Measurements from ENCODE around the gene CLSTN1. TPM values are rescaled to one million over a fixed set of nuclear protein-coding genes. Genes with fewer than 3 reads are reported as not detected.

CLSTN1 gene
- total and polyA plus RNA-seq, 2 donors from 2014 or later, result 114 to 158 TPM

DNA sequence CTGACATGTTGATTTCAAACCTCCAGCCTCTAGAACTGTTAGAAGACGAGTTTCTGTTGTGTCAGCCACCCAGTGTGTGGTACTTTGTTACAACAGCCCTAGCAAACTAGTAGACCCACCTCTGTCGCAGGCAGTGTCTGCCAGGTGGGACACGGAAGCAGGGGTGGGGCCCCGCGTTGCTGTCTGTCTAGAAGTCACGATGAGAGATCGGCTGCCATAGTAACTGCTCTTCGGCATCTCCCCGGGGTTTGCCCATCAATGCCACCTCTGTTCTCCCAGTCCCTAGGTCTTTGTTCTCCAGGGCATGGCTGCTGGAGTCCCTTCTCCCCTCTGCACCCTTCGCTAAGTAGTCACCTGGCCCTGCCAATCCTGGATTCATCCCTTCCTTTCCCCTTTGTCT, 15.2 kb upstream of the CLSTN1 start:
- TF ChIP-seq, protein P1, sequence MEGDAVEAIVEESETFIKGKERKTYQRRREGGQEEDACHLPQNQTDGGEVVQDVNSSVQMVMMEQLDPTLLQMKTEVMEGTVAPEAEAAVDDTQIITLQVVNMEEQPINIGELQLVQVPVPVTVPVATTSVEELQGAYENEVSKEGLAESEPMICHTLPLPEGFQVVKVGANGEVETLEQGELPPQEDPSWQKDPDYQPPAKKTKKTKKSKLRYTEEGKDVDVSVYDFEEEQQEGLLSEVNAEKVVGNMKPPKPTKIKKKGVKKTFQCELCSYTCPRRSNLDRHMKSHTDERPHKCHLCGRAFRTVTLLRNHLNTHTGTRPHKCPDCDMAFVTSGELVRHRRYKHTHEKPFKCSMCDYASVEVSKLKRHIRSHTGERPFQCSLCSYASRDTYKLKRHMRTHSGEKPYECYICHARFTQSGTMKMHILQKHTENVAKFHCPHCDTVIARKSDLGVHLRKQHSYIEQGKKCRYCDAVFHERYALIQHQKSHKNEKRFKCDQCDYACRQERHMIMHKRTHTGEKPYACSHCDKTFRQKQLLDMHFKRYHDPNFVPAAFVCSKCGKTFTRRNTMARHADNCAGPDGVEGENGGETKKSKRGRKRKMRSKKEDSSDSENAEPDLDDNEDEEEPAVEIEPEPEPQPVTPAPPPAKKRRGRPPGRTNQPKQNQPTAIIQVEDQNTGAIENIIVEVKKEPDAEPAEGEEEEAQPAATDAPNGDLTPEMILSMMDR (IDR thresholded peaks at IDR 0.05; ENCODE audit: borderline replicate concordance, extremely low read depth, insufficient read depth), result no peak
- Histone ChIP-seq H3K27me3 (ENCODE audit: control insufficient read depth, insufficient read depth, low read length) (no peaks in the 10 kb centered on the region), H3K27ac (ENCODE audit: low read depth in 2 of 2, low read length in 2 of 2) (no peak overlapping the region), H3K4me1 (ENCODE audit: control insufficient read depth in 2 of 3, insufficient read depth in 2 of 3, low read depth in 1 of 3, low read length in 3 of 3) (peaks cover 0 to 9% (median 0%) of the 10 kb centered on the region in 3 donors), H3K4me3 (ENCODE audit: low read length in 3 of 3) (no peak overlapping the region), H3K36me3 (ENCODE audit: control insufficient read depth in 2 of 3, insufficient read depth in 3 of 3, low read length in 3 of 3) (no peaks in the 10 kb centered on the region), H3K9ac (ENCODE audit: low read length in 3 of 3) (no peak overlapping the region), H3K9me3 (ENCODE audit: control insufficient read depth in 2 of 3, insufficient read depth in 1 of 3, low read length in 3 of 3) (no peaks in the 10 kb centered on the region)
- intact Hi-C loops (cut with DNase I), result no loop called here
- DNase-seq (peak in 1 of 5 donors; percentile 64), FAIRE-seq (no peak)

DNA sequence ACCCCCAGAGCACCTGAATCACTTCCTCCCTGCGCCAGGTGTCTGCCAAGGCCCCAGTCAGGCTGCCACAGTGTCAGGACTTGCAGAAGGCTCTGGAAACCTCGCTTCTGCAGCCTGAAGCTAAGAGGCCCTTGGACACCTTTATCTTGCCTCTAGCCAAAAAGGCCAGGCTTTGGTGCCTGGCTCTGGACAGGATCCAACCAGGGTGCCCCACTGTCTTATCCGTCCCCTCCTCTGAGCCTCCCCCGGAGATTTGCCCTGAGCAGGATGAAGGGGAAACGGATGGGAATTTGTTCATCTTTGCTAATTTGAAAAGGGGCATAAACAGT, 12.8 kb upstream of the CLSTN1 start:
- intact Hi-C loops (cut with DNase I), result no loop called here
- Histone ChIP-seq H3K4me3 (ENCODE audit: low read length in 3 of 3) (no peak overlapping the region), H3K27me3 (ENCODE audit: control insufficient read depth, insufficient read depth, low read length) (no peaks in the 10 kb centered on the region), H3K4me1 (ENCODE audit: control insufficient read depth in 2 of 3, insufficient read depth in 2 of 3, low read depth in 1 of 3, low read length in 3 of 3) (peaks cover 0 to 6% (median 0%) of the 10 kb centered on the region in 3 donors), H3K9me3 (ENCODE audit: control insufficient read depth in 2 of 3, insufficient read depth in 1 of 3, low read length in 3 of 3) (no peaks in the 10 kb centered on the region), H3K9ac (ENCODE audit: low read length in 3 of 3) (no peak overlapping the region), H3K36me3 (ENCODE audit: control insufficient read depth in 2 of 3, insufficient read depth in 3 of 3, low read length in 3 of 3) (no peaks in the 10 kb centered on the region), H3K27ac (ENCODE audit: low read depth in 2 of 2, low read length in 2 of 2) (no peak overlapping the region)
- FAIRE-seq (no peak), DNase-seq (no peak)
- TF ChIP-seq, protein P1 (IDR thresholded peaks at IDR 0.05; ENCODE audit: borderline replicate concordance, extremely low read depth, insufficient read depth), result no peak

DNA sequence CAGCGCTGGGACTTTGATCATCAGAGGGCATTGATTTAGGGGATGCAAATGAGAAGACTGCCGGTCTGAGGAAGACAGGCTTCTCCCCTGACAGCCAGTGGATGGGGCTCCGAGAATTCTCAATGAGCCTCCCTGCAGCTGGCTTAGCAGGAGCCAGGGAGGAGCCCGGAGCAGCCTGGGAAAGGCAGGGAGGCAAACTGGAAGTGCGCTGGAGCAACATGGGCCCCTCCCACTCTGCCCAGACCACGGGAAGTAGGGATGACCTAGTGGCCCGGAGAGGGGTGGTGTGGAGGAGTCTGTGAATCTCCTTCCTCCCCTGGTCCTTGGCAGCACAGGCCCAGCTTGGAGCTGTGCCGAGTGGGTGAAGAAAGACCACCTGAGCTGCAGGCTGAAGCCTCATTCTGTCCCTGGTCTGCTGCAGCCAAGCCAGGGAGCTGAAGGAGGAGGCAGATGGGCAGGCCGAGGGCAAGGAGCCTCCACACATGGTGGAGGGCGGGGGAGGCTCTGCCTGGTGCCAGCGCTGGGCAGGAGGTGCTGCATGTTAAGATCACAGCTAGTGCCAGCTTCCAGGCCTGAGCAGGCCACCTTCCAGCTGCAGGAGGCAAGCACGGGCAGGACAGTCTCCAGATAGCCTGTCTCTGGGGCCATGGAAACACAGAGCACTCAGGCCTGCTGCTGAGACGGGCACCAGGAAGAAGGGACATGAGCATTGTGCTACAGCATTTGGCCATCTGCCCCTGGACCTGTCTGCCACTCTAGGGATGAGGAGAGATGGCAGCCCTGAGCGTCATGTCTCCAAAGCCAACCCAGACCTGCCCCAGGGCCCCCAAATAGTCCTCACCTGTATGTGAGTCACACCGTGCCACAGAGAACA, 12.2 kb upstream of the CLSTN1 start:
- no peak for FAIRE-seq
- H3K9ac ChIP-seq (ENCODE audit: low read length in 3 of 3), result no peak overlapping the region
- no peaks in the 10 kb centered on the region for H3K36me3 ChIP-seq (ENCODE audit: control insufficient read depth in 2 of 3, insufficient read depth in 3 of 3, low read length in 3 of 3)
- DNase-seq, result peak; percentile 77 to 91 (median 88)
- TF ChIP-seq, protein P1 (IDR thresholded peaks at IDR 0.05; ENCODE audit: borderline replicate concordance, extremely low read depth, insufficient read depth), result no peak
- H3K27ac ChIP-seq (ENCODE audit: low read depth in 2 of 2, low read length in 2 of 2), result no peak overlapping the region
- H3K9me3 ChIP-seq (ENCODE audit: control insufficient read depth in 2 of 3, insufficient read depth in 1 of 3, low read length in 3 of 3), result no peaks in the 10 kb centered on the region
- H3K4me1 ChIP-seq (ENCODE audit: control insufficient read depth in 2 of 3, insufficient read depth in 2 of 3, low read depth in 1 of 3, low read length in 3 of 3), result peaks cover 0 to 6% (median 0%) of the 10 kb centered on the region in 3 donors
- intact Hi-C loops (cut with DNase I), result no loop called here
- peak overlapping the region in 1 of 3 donors; percentile 17 for H3K4me3 ChIP-seq (ENCODE audit: low read length in 3 of 3)
- H3K27me3 ChIP-seq (ENCODE audit: control insufficient read depth, insufficient read depth, low read length), result no peaks in the 10 kb centered on the region
